ENCODE measurements around the gene PCSK1N. TPM values are rescaled to one million over a fixed set of nuclear protein-coding genes. Genes with fewer than 3 reads are reported as not detected.

The PCSK1N gene
- total and polyA plus RNA-seq, 2 of the 13 experiments (the other 11 are each of a cell fraction or from before 2014, with no cell fraction given): 4.5 to 14.0 TPM

- TF ChIP-seq ZBTB10 (CRISPR knock-in tag; IDR thresholded peaks at IDR 0.05; ENCODE audit: borderline replicate concordance): no peak
- TF ChIP-seq IRF2 (CRISPR knock-in tag; IDR thresholded peaks at IDR 0.05): no peak
- no peak for TF ChIP-seq GTF2F1 (IDR thresholded peaks at IDR 0.05; ENCODE audit: low read length)
- peak; percentile 65; the same call in 1 of the 2 replicates for TF ChIP-seq E2F5 (CRISPR knock-in tag; conservative IDR thresholded peaks at IDR 0.05)
- TF ChIP-seq MED8 (CRISPR knock-in tag; IDR thresholded peaks at IDR 0.05; ENCODE audit: insufficient replicate concordance): peak; percentile 52
- no peak for TF ChIP-seq TRIM24 (CRISPR knock-in tag; IDR thresholded peaks at IDR 0.05)
- 0 out of 2 replicates have a peak, but pooled peaks have one; percentile 30 for TF ChIP-seq MAZ (IDR thresholded peaks at IDR 0.05; ENCODE audit: borderline replicate concordance, low read depth, low read length)
- TF ChIP-seq MAZ (CRISPR knock-in tag; IDR thresholded peaks at IDR 0.05; ENCODE audit: low read depth): peak; percentile 72
- no peak for TF ChIP-seq ATAD3A (CRISPR knock-in tag; IDR thresholded peaks at IDR 0.05)
- TF ChIP-seq SMARCE1 (IDR thresholded peaks at IDR 0.05; ENCODE audit: borderline replicate concordance): no peak
- no peak for TF ChIP-seq MAFG (CRISPR knock-in tag; IDR thresholded peaks at IDR 0.05)
- no peak for TF ChIP-seq NFIC (IDR thresholded peaks at IDR 0.05; ENCODE audit: low read length)
- TF ChIP-seq ZNF343 (CRISPR knock-in tag; IDR thresholded peaks at IDR 0.05): no peak
- 0 out of 2 replicates have a peak, but pooled peaks have one; percentile 13 for TF ChIP-seq FOXA3 (CRISPR knock-in tag; IDR thresholded peaks at IDR 0.05)
- TF ChIP-seq RAD51 (IDR thresholded peaks at IDR 0.05; ENCODE audit: borderline replicate concordance): no peak
- no peak for TF ChIP-seq PATZ1 (CRISPR knock-in tag; IDR thresholded peaks at IDR 0.05)
- no peak for TF ChIP-seq ZBTB42 (CRISPR knock-in tag; IDR thresholded peaks at IDR 0.05)
- TF ChIP-seq ZBTB7B (CRISPR knock-in tag; IDR thresholded peaks at IDR 0.05): no peak
- TF ChIP-seq ZNF777 (CRISPR knock-in tag; IDR thresholded peaks at IDR 0.05): no peak; the same call in 1 of the 2 replicates
- no peak for TF ChIP-seq TP53 (CRISPR knock-in tag; conservative IDR thresholded peaks at IDR 0.05)
- TF ChIP-seq ZNF3 (CRISPR knock-in tag; IDR thresholded peaks at IDR 0.05): no peak
- no peak for TF ChIP-seq NFKBIZ (CRISPR knock-in tag; IDR thresholded peaks at IDR 0.05)
- no peak; the same call in 1 of the 2 replicates for TF ChIP-seq ELF1 (CRISPR knock-in tag; IDR thresholded peaks at IDR 0.05)
- no peak for TF ChIP-seq ZFP36 (IDR thresholded peaks at IDR 0.05; ENCODE audit: borderline replicate concordance, low read depth, low read length, partially characterized antibody)
- TF ChIP-seq ELK4 (CRISPR knock-in tag; IDR thresholded peaks at IDR 0.05; ENCODE audit: borderline replicate concordance): no peak
- TF ChIP-seq ZNF773 (CRISPR knock-in tag; IDR thresholded peaks at IDR 0.05; ENCODE audit: borderline replicate concordance): no peak
Measured at GRCh38 chrX:48801280-48802088, 33.9 kb downstream of the PCSK1N start, which contains the start of gene HDAC6 (continued).
